Measurements from ENCODE around the gene DHX15.
A peak's percentile ranks its signal among the peaks of the same experiment; 100 is the strongest.

- TF ChIP-seq, protein P1, sequence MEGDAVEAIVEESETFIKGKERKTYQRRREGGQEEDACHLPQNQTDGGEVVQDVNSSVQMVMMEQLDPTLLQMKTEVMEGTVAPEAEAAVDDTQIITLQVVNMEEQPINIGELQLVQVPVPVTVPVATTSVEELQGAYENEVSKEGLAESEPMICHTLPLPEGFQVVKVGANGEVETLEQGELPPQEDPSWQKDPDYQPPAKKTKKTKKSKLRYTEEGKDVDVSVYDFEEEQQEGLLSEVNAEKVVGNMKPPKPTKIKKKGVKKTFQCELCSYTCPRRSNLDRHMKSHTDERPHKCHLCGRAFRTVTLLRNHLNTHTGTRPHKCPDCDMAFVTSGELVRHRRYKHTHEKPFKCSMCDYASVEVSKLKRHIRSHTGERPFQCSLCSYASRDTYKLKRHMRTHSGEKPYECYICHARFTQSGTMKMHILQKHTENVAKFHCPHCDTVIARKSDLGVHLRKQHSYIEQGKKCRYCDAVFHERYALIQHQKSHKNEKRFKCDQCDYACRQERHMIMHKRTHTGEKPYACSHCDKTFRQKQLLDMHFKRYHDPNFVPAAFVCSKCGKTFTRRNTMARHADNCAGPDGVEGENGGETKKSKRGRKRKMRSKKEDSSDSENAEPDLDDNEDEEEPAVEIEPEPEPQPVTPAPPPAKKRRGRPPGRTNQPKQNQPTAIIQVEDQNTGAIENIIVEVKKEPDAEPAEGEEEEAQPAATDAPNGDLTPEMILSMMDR (IDR thresholded peaks at IDR 0.05) = peak; percentile 88
- TF ChIP-seq NR3C1 (CRISPR knock-in tag; conservative IDR thresholded peaks at IDR 0.05; ENCODE audit: low read depth) = no peak
- TF ChIP-seq, protein P2, sequence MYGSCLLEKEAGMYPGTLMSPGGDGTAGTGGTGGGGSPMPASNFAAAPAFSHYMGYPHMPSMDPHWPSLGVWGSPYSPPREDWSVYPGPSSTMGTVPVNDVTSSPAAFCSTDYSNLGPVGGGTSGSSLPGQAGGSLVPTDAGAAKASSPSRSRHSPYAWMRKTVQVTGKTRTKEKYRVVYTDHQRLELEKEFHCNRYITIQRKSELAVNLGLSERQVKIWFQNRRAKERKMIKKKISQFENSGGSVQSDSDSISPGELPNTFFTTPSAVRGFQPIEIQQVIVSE (CRISPR knock-in tag; IDR thresholded peaks at IDR 0.05; ENCODE audit: borderline replicate concordance) = no peak
- no peak for TF ChIP-seq ZBTB21 (CRISPR knock-in tag; IDR thresholded peaks at IDR 0.05; ENCODE audit: borderline replicate concordance)
- TF ChIP-seq, protein P3, sequence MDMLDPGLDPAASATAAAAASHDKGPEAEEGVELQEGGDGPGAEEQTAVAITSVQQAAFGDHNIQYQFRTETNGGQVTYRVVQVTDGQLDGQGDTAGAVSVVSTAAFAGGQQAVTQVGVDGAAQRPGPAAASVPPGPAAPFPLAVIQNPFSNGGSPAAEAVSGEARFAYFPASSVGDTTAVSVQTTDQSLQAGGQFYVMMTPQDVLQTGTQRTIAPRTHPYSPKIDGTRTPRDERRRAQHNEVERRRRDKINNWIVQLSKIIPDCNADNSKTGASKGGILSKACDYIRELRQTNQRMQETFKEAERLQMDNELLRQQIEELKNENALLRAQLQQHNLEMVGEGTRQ (CRISPR knock-in tag; IDR thresholded peaks at IDR 0.05) = no peak
- TF ChIP-seq JUN (CRISPR knock-in tag; IDR thresholded peaks at IDR 0.05) = no peak
- TF ChIP-seq, protein P4, sequence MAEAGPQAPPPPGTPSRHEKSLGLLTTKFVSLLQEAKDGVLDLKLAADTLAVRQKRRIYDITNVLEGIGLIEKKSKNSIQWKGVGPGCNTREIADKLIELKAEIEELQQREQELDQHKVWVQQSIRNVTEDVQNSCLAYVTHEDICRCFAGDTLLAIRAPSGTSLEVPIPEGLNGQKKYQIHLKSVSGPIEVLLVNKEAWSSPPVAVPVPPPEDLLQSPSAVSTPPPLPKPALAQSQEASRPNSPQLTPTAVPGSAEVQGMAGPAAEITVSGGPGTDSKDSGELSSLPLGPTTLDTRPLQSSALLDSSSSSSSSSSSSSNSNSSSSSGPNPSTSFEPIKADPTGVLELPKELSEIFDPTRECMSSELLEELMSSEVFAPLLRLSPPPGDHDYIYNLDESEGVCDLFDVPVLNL (CRISPR knock-in tag; IDR thresholded peaks at IDR 0.05; ENCODE audit: borderline replicate concordance, low read depth) = no peak
- TF ChIP-seq FOXP1 (CRISPR knock-in tag; IDR thresholded peaks at IDR 0.05; ENCODE audit: borderline replicate concordance) = no peak
- no peak for TF ChIP-seq ATF2 (CRISPR knock-in tag; IDR thresholded peaks at IDR 0.05; ENCODE audit: borderline replicate concordance, low read depth)
- TF ChIP-seq ZNF121 (CRISPR knock-in tag; IDR thresholded peaks at IDR 0.05) = no peak
- TF ChIP-seq FOXK1 (CRISPR knock-in tag; IDR thresholded peaks at IDR 0.05) = no peak
Observed at GRCh38 chr4:24488399-24489164, 95.8 kb downstream of the DHX15 start.
